ENCODE results near the gene TCF12. TPM values are rescaled to one million over a fixed set of nuclear protein-coding genes. Genes with fewer than 3 reads are reported as not detected.

TCF12 gene
- total RNA-seq, 1 donor from 2014 or later = 68.9 TPM

- no peak overlapping the region for H3K4me3 ChIP-seq (ENCODE audit: low read depth, low read length)
- DNase-seq (ENCODE audit: low read depth) = no peak
- no peak for TF ChIP-seq CTCF (conservative IDR thresholded peaks at IDR 0.05; ENCODE audit: low read depth, low read length)
Measured at GRCh38 chr15:56883088-56883487, 35.4 kb upstream of the TCF12 start.

GRCh38 chr15:56886363-56886931, 32.0 kb upstream of the TCF12 start:
- TF ChIP-seq CTCF (conservative IDR thresholded peaks at IDR 0.05; ENCODE audit: low read depth, low read length) = no peak
- peak overlapping the region; percentile 70 for H3K4me3 ChIP-seq (ENCODE audit: low read depth, low read length)
- no peak for DNase-seq (ENCODE audit: low read depth)

- peak; percentile 38 for DNase-seq (ENCODE audit: low read depth)
Measured at GRCh38 chr15:56886932-56887781, 31.3 kb upstream of the TCF12 start.

DNA sequence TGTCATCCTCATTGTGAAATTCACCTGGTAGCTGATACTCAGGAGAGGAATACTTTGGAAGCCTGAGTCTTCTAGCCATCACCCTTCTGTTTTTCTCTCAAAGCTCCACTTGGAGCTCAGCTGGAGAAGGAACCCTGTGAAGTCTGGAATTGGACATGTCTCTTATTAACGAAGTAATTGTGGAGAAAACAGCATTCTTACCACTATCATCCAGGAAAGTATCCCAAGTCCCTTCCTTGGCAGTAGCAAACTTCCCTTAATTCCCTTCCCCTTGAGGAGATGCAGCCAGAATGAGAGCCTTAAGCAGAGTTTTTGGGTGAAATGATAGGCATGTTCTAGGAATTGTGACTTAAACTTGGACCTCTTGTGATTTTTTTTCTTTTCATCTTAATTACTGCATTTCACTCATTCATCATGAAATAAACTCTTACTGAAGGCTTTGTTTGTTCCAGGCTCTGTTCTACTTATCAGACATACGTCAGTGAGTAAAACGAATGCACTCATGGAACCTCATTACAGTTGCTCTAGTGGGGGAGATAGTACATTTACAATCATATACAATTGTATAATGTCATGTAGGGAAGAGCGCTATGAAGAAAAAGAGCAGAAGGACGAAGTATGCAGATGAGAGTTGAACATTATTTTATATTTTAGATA, 30.5 kb upstream of the TCF12 start:
- no peak for TF ChIP-seq CTCF (conservative IDR thresholded peaks at IDR 0.05; ENCODE audit: low read depth, low read length)
- DNase-seq (ENCODE audit: low read depth) = no peak
- peak overlapping the region; percentile 70 for H3K4me3 ChIP-seq (ENCODE audit: low read depth, low read length)

More at GRCh38 chr15:56886932-56887781, 31.3 kb upstream of the TCF12 start:
- peak overlapping the region; percentile 70 for H3K4me3 ChIP-seq (ENCODE audit: low read depth, low read length)
- TF ChIP-seq CTCF (conservative IDR thresholded peaks at IDR 0.05; ENCODE audit: low read depth, low read length) = no peak

DNA sequence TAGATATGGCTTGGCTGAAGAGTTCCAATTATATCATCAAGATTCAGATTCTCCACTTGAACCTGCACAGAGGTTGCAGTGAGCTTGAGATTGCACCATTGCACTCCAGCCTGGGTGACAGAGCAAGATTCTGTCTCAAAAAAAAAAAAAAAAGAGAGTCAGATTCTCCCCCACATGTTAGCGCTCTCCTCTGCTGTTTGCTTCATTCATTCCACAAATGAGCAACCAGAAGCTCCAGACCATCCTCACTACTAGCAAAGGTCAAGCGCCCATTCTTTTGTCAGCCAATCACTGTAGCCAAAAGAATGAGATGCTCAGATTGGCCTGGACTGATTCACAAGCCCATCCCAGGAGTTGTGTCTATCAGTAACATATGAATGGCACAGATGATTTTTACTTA, 28.4 kb upstream of the TCF12 start:
- DNase-seq (ENCODE audit: low read depth) = no peak
- TF ChIP-seq CTCF (conservative IDR thresholded peaks at IDR 0.05; ENCODE audit: low read depth, low read length) = no peak
- no peak overlapping the region for H3K4me3 ChIP-seq (ENCODE audit: low read depth, low read length)

GRCh38 chr15:56891852-56892440, 26.5 kb upstream of the TCF12 start:
- DNase-seq (ENCODE audit: low read depth) = no peak
- H3K4me3 ChIP-seq (ENCODE audit: low read depth, low read length) = no peak overlapping the region
- no peak for TF ChIP-seq CTCF (conservative IDR thresholded peaks at IDR 0.05; ENCODE audit: low read depth, low read length)
